Measurements from ENCODE around the gene SENP8. TPM values are rescaled to one million over a fixed set of nuclear protein-coding genes. Genes with fewer than 3 reads are reported as not detected.

Gene SENP8
- total and polyA plus RNA-seq, 2 of the 13 experiments (the other 11 are each of a cell fraction or from before 2014, with no cell fraction given): 2.7 to 3.0 TPM

DNA sequence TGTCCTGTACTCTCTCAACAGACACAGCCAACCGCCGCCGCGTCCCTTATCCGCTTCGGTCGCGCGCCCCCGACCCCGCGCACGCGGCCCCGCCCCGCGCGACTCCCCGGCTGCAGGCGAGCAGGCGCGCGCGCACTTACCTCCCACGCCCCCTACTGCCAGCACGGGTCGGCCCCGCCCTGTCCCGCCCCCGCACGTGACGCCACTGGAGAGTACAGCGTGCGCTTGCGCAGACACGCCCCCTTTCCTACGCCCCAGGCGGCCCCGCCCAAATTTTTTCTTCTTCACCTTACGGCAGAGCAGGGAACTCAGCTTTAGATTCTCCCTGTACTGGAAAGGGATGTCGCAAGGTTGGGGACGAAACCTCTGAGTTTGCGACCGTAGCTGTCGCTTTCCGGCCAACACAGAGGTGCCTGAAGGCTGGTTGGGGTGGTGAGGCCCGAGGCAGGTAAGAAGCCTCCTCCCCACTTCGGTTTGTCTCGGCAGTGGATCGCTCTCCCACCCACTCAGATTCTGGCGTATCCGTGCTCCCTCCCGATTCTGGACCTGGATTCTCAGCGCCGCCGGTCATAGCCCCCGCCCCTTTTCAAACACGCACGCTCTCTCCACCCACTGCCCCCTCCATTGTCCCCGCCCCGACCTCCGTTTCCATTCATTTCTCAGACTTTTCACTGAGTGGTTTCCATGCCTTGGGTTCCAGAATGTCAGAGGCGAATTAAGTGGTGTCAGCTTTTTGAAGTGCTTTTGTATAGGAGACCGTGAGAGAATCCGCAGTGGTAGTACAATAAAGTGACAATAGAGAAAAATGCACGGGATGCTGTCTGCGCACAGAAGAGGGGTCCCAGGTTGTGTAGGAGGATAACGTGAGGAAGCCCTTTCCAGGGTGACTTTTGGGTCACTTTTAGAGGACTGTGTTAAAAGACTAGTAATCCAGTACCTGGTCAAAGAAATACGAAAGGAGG is at the start of gene SENP8, which contains the start of gene MYO9A (continued):
- TF ChIP-seq, protein P1, sequence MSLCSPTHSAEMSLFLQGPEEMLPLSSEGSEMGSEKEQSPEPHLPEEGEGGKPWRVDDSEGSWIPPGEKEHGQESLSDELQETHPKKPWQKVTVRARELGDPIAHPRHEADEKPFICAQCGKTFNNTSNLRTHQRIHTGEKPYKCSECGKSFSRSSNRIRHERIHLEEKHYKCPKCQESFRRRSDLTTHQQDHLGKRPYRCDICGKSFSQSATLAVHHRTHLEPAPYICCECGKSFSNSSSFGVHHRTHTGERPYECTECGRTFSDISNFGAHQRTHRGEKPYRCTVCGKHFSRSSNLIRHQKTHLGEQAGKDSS (CRISPR knock-in tag; IDR thresholded peaks at IDR 0.05; ENCODE audit: borderline replicate concordance, low read depth): no peak
- TF ChIP-seq NFIB (CRISPR knock-in tag; IDR thresholded peaks at IDR 0.05; ENCODE audit: borderline replicate concordance) (no peak), ZNF549 (CRISPR knock-in tag; IDR thresholded peaks at IDR 0.05) (no peak), JARID2 (CRISPR knock-in tag; IDR thresholded peaks at IDR 0.05; ENCODE audit: insufficient replicate concordance) (no peak), BRCA1 (CRISPR knock-in tag; IDR thresholded peaks at IDR 0.05) (no peak), TGIF2 (CRISPR knock-in tag; IDR thresholded peaks at IDR 0.05) (no peak; the same call in none of the 2 replicates), ZNF564 (CRISPR knock-in tag; IDR thresholded peaks at IDR 0.05) (0 out of 2 replicates have a peak, but pooled peaks have one; percentile 3), ARNTL (CRISPR knock-in tag; IDR thresholded peaks at IDR 0.05) (peak; percentile 95), TAF15 (IDR thresholded peaks at IDR 0.05; ENCODE audit: low read depth, low read length, poor library complexity, severe bottlenecking) (no peak), FOSL1 (CRISPR knock-in tag; IDR thresholded peaks at IDR 0.05; ENCODE audit: borderline replicate concordance) (no peak), GATA4 (IDR thresholded peaks at IDR 0.05; ENCODE audit: borderline replicate concordance, low read depth) (no peak), ZNF34 (CRISPR knock-in tag; IDR thresholded peaks at IDR 0.05; ENCODE audit: borderline replicate concordance) (no peak), PHB2 (IDR thresholded peaks at IDR 0.05; ENCODE audit: partially characterized antibody) (no peak), HDAC2 (CRISPR knock-in tag; IDR thresholded peaks at IDR 0.05) (no peak), MBNL3 (CRISPR knock-in tag; conservative IDR thresholded peaks at IDR 0.05) (no peak), SIX4 (CRISPR knock-in tag; IDR thresholded peaks at IDR 0.05) (no peak), ZNF841 (CRISPR knock-in tag; IDR thresholded peaks at IDR 0.05; ENCODE audit: borderline replicate concordance) (no peak), ZNF781 (CRISPR knock-in tag; IDR thresholded peaks at IDR 0.05; ENCODE audit: borderline replicate concordance, not compliant biosample characterization) (no peak)
- TF ChIP-seq, protein P2, sequence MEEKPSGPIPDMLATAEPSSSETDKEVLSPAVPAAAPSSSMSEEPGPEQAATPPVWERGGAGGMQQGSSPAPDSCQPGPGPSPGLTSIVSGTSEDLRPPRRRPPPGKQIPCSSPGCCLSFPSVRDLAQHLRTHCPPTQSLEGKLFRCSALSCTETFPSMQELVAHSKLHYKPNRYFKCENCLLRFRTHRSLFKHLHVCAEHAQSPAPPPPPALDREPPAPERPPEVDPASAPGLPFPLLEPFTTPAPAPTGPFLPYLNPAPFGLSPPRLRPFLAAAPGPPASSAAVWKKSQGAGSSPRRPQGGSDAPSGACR (CRISPR knock-in tag; IDR thresholded peaks at IDR 0.05): no peak
- TF ChIP-seq, protein P3, sequence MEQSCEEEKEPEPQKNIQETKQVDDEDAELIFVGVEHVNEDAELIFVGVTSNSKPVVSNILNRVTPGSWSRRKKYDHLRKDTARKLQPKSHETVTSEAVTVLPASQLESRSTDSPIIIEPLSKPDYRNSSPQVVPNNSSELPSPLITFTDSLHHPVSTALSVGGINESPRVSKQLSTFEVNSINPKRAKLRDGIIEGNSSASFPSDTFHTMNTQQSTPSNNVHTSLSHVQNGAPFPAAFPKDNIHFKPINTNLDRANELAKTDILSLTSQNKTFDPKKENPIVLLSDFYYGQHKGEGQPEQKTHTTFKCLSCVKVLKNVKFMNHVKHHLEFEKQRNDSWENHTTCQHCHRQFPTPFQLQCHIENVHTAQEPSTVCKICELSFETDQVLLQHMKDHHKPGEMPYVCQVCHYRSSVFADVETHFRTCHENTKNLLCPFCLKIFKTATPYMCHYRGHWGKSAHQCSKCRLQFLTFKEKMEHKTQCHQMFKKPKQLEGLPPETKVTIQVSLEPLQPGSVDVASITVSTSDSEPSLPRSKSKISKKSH (CRISPR knock-in tag; IDR thresholded peaks at IDR 0.05; ENCODE audit: borderline replicate concordance): no peak
- TF ChIP-seq, protein P4, sequence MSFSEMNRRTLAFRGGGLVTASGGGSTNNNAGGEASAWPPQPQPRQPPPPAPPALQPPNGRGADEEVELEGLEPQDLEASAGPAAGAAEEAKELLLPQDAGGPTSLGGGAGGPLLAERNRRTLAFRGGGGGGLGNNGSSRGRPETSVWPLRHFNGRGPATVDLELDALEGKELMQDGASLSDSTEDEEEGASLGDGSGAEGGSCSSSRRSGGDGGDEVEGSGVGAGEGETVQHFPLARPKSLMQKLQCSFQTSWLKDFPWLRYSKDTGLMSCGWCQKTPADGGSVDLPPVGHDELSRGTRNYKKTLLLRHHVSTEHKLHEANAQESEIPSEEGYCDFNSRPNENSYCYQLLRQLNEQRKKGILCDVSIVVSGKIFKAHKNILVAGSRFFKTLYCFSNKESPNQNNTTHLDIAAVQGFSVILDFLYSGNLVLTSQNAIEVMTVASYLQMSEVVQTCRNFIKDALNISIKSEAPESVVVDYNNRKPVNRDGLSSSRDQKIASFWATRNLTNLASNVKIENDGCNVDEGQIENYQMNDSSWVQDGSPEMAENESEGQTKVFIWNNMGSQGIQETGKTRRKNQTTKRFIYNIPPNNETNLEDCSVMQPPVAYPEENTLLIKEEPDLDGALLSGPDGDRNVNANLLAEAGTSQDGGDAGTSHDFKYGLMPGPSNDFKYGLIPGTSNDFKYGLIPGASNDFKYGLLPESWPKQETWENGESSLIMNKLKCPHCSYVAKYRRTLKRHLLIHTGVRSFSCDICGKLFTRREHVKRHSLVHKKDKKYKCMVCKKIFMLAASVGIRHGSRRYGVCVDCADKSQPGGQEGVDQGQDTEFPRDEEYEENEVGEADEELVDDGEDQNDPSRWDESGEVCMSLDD (CRISPR knock-in tag; IDR thresholded peaks at IDR 0.05; ENCODE audit: borderline replicate concordance): no peak
- TF ChIP-seq, protein P5, sequence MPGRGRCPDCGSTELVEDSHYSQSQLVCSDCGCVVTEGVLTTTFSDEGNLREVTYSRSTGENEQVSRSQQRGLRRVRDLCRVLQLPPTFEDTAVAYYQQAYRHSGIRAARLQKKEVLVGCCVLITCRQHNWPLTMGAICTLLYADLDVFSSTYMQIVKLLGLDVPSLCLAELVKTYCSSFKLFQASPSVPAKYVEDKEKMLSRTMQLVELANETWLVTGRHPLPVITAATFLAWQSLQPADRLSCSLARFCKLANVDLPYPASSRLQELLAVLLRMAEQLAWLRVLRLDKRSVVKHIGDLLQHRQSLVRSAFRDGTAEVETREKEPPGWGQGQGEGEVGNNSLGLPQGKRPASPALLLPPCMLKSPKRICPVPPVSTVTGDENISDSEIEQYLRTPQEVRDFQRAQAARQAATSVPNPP (CRISPR knock-in tag; IDR thresholded peaks at IDR 0.05): no peak

Data from HepG2 (cell line).